ENCODE results near the gene KCTD13. TPM values are rescaled to one million over a fixed set of nuclear protein-coding genes. Genes with fewer than 3 reads are reported as not detected.
A peak's percentile ranks its signal among the peaks of the same experiment; 100 is the strongest.

KCTD13 gene
- total RNA-seq, 2 experiments from 2014 or later = 40.0 to 43.8 TPM

GRCh38 chr16:29868396-29869009 is 57.5 kb downstream of the KCTD13 start:
- H3K36me3 ChIP-seq (ENCODE audit: insufficient read depth, low read length) = no peaks in the 10 kb centered on the region
- H3K4me1 ChIP-seq (ENCODE audit: insufficient read depth, low read length) = peaks cover 5% of the 10 kb centered on the region
- intact Hi-C loops (cut with DNase I, micrococcal nuclease) = no loop called here
- ATAC-seq (ENCODE audit: poor library complexity) = no peak
- H3K27me3 Mint-ChIP-seq = no peaks in the 10 kb centered on the region
- no peak overlapping the region for H3K27ac Mint-ChIP-seq
- DNase-seq = no peak
- no peak overlapping the region for H3K4me3 Mint-ChIP-seq
- no peak overlapping the region for H3K27ac ChIP-seq (ENCODE audit: low read depth in 1 of 2, low read length in 2 of 2)
- ChIA-PET POLR2A (no interaction called here), CTCF (interaction anchor here (1.1 kb wide), 1 partner anchor 20 kb away, joined by 3 read pairs; no protein-coding TSS in a partner anchor)
- no peak overlapping the region for H3K4me3 ChIP-seq (ENCODE audit: low read length)
- TF ChIP-seq, protein P1, sequence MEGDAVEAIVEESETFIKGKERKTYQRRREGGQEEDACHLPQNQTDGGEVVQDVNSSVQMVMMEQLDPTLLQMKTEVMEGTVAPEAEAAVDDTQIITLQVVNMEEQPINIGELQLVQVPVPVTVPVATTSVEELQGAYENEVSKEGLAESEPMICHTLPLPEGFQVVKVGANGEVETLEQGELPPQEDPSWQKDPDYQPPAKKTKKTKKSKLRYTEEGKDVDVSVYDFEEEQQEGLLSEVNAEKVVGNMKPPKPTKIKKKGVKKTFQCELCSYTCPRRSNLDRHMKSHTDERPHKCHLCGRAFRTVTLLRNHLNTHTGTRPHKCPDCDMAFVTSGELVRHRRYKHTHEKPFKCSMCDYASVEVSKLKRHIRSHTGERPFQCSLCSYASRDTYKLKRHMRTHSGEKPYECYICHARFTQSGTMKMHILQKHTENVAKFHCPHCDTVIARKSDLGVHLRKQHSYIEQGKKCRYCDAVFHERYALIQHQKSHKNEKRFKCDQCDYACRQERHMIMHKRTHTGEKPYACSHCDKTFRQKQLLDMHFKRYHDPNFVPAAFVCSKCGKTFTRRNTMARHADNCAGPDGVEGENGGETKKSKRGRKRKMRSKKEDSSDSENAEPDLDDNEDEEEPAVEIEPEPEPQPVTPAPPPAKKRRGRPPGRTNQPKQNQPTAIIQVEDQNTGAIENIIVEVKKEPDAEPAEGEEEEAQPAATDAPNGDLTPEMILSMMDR (IDR thresholded peaks at IDR 0.05) = no peak
- no peaks in the 10 kb centered on the region for H3K9me3 ChIP-seq (ENCODE audit: control insufficient read depth in 1 of 2, insufficient read depth in 1 of 2, low read length in 2 of 2)
- no peaks in the 10 kb centered on the region for H3K36me3 Mint-ChIP-seq (ENCODE audit: low read depth)
- H3K4me1 Mint-ChIP-seq (ENCODE audit: low read depth) = peaks cover 2% of the 10 kb centered on the region
- H3K9me3 Mint-ChIP-seq = no peaks in the 10 kb centered on the region
- no peaks in the 10 kb centered on the region for H3K27me3 ChIP-seq (ENCODE audit: control insufficient read depth in 1 of 2, insufficient read depth in 2 of 2, low read length in 2 of 2)

DNA sequence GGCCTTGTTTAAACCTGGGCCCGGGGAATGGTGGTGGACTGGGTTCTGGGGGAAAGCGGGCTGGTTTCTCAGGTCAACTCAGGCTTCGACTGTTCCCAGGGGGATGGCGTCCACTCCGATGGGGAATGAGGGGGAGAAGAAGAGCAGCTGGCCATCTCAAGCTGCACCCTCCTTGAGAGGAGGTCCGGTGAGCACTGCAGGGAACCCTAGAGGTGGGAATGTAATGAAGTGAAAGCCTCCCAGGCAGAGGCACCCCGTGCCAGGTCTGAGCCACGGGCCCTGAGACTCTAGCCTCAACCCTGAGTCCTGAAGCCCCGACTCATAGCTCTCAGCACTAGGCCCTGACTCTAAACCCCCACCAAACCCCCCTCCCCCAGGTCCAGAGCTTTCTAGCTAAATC is 61.8 kb downstream of the KCTD13 start:
- H3K4me3 Mint-ChIP-seq = no peak overlapping the region
- CTCF ChIA-PET = interaction anchor here (2.3 kb wide), 1 partner anchor 16 kb away, joined by 11 read pairs; no protein-coding TSS in a partner anchor
- no peak for DNase-seq
- Histone ChIP-seq H3K36me3 (ENCODE audit: insufficient read depth, low read length) (peaks cover 22% of the 10 kb centered on the region), H3K27me3 (ENCODE audit: control insufficient read depth in 1 of 2, insufficient read depth in 2 of 2, low read length in 2 of 2) (no peaks in the 10 kb centered on the region), H3K4me1 (ENCODE audit: insufficient read depth, low read length) (peaks cover 30% of the 10 kb centered on the region), H3K27ac (ENCODE audit: low read depth in 1 of 2, low read length in 2 of 2) (no peak overlapping the region), H3K4me3 (ENCODE audit: low read length) (no peak overlapping the region), H3K9me3 (ENCODE audit: control insufficient read depth in 1 of 2, insufficient read depth in 1 of 2, low read length in 2 of 2) (no peaks in the 10 kb centered on the region)
- POLR2A ChIA-PET = interaction anchor here (2.2 to 2.4 kb wide), 3 partner anchors 13 to 62 kb away, joined by 6 to 10 read pairs (median 9); partner anchors contain the start of gene KCTD13
- intact Hi-C loops (cut with DNase I, micrococcal nuclease) = loop anchor here in 1 of 2 experiments (5.0 kb wide), 2 partner anchors 37 to 133 kb away; partner anchors contain the start of genes HIRIP3 and INO80E
- ATAC-seq (ENCODE audit: poor library complexity) = no peak
- H3K4me1 Mint-ChIP-seq (ENCODE audit: low read depth) = peaks cover 22% of the 10 kb centered on the region
- no peaks in the 10 kb centered on the region for H3K27me3 Mint-ChIP-seq
- TF ChIP-seq, protein P1 (IDR thresholded peaks at IDR 0.05) = no peak
- H3K9me3 Mint-ChIP-seq = no peaks in the 10 kb centered on the region
- H3K27ac Mint-ChIP-seq = no peak overlapping the region
- H3K36me3 Mint-ChIP-seq (ENCODE audit: low read depth) = peaks cover 33% of the 10 kb centered on the region

GRCh38 chr16:29863669-29863984 is 62.4 kb downstream of the KCTD13 start:
- peak overlapping the region; percentile 76 for H3K4me3 ChIP-seq (ENCODE audit: low read length)
- ATAC-seq (ENCODE audit: poor library complexity) (no peak), DNase-seq (no peak)
- H3K27ac Mint-ChIP-seq = peak overlapping the region; percentile 95
- peak overlapping the region; percentile 87 to 97 for H3K27ac ChIP-seq (ENCODE audit: low read depth in 1 of 2, low read length in 2 of 2)
- H3K27me3 Mint-ChIP-seq = no peaks in the 10 kb centered on the region
- peaks cover 39% of the 10 kb centered on the region for H3K36me3 Mint-ChIP-seq (ENCODE audit: low read depth)
- TF ChIP-seq, protein P1 (IDR thresholded peaks at IDR 0.05) = no peak
- H3K9me3 Mint-ChIP-seq = no peaks in the 10 kb centered on the region
- H3K4me1 Mint-ChIP-seq (ENCODE audit: low read depth) = peaks cover 22% of the 10 kb centered on the region
- intact Hi-C loops (cut with DNase I, micrococcal nuclease) = loop anchor here (1.0 to 5.0 kb wide), 8 partner anchors 36 to 795 kb away; partner anchors contain the start of genes INO80E (in 2 of the 2), FBRS (in 1 of the 2), HIRIP3 (in 1 of the 2) and PAGR1 (in 1 of the 2)
- peak overlapping the region; percentile 95 for H3K4me3 Mint-ChIP-seq
- H3K9me3 ChIP-seq (ENCODE audit: control insufficient read depth in 1 of 2, insufficient read depth in 1 of 2, low read length in 2 of 2) = peaks cover 0 to 4% of the 10 kb centered on the region in 2 experiments
- no peaks in the 10 kb centered on the region for H3K27me3 ChIP-seq (ENCODE audit: control insufficient read depth in 1 of 2, insufficient read depth in 2 of 2, low read length in 2 of 2)
- H3K4me1 ChIP-seq (ENCODE audit: insufficient read depth, low read length) = peaks cover 30% of the 10 kb centered on the region
- ChIA-PET POLR2A (interaction anchor here (0.8 to 2.5 kb wide), 14 partner anchors 13 to 162 kb away, joined by 3 to 16 read pairs (median 6); partner anchors contain the start of genes ASPHD1, KCTD13, KIF22 and MVP), CTCF (interaction anchor here (0.6 to 2.3 kb wide), 10 partner anchors 15 to 163 kb away, joined by 3 to 11 read pairs (median 4); partner anchors contain the start of genes KIF22 and PAGR1)
- peaks cover 28% of the 10 kb centered on the region for H3K36me3 ChIP-seq (ENCODE audit: insufficient read depth, low read length)
